H9 (cell line): ENCODE results near the gene SCGB1D2. TPM values are rescaled to one million over a fixed set of nuclear protein-coding genes. Genes with fewer than 3 reads are reported as not detected.

Experiments
- DNase-seq: peaks from one replicate; pipeline ENCODE4 v3.0.0-alpha.2; 2017
- H2AFZ ChIP-seq: one replicate; pipeline ENCODE4 v1.6.1; 2013; ENCODE audit warnings: mild to moderate bottlenecking, low read length, control low read depth, moderate library complexity
- H2AK5ac ChIP-seq: 2 replicates; pipeline ENCODE4 v1.6.1; 2013; ENCODE audit warnings: low read length, control low read depth, mixed read lengths; ENCODE audit not compliant: insufficient read length
- H2BK120ac ChIP-seq: one replicate; pipeline ENCODE4 v1.6.1; 2013; ENCODE audit warnings: low read depth, mild to moderate bottlenecking, low read length, control low read depth, inconsistent platforms; ENCODE audit not compliant: poor library complexity, severe bottlenecking
- H2BK12ac ChIP-seq: 2 replicates; pipeline ENCODE4 v1.6.1; 2013; ENCODE audit warnings: low read length, control low read depth, mixed read lengths, low read depth; ENCODE audit not compliant: insufficient read length
- H2BK15ac ChIP-seq: 2 replicates; pipeline ENCODE4 v1.6.1; 2013; ENCODE audit warnings: low read depth, low read length, control low read depth
- H2BK20ac ChIP-seq: one replicate; pipeline ENCODE4 v1.6.1; 2013; ENCODE audit warnings: low read depth, mild to moderate bottlenecking, low read length, control low read depth, inconsistent platforms; ENCODE audit not compliant: poor library complexity, severe bottlenecking
- H2BK5ac ChIP-seq: 2 replicates; pipeline ENCODE4 v1.6.1; 2013; ENCODE audit warnings: low read length, control low read depth, mixed read lengths; ENCODE audit not compliant: insufficient read length
- H3K14ac ChIP-seq: 2 replicates; pipeline ENCODE4 v1.6.1; 2013; ENCODE audit warnings: low read length, control low read depth; ENCODE audit not compliant: insufficient read depth
- H3K18ac ChIP-seq: 2 replicates; pipeline ENCODE4 v1.6.1; 2013; ENCODE audit warnings: low read depth, mild to moderate bottlenecking, mixed read lengths, low read length, control low read depth; ENCODE audit not compliant: insufficient read length
- H3K23ac ChIP-seq: 2 replicates; pipeline ENCODE4 v1.6.1; 2013; ENCODE audit warnings: low read length, control low read depth, mixed read lengths, low read depth; ENCODE audit not compliant: insufficient read length
- H3K23me2 ChIP-seq: 2 replicates; pipeline ENCODE4 v1.6.1; 2013; ENCODE audit warnings: low read depth, mild to moderate bottlenecking, mixed read lengths, low read length, control low read depth; ENCODE audit not compliant: insufficient read length, poor library complexity, severe bottlenecking
- H3K27ac ChIP-seq: 2 replicates; pipeline ENCODE4 v1.5.1; 2013; ENCODE audit warnings: low read length, control low read depth, mixed read lengths, low read depth; ENCODE audit not compliant: insufficient read length
- H3K27me3 ChIP-seq: 2 replicates; pipeline ENCODE4 v1.6.1; 2013; ENCODE audit warnings: low read length, control low read depth, inconsistent platforms; ENCODE audit not compliant: insufficient read depth
- H3K4ac ChIP-seq: 2 replicates; pipeline ENCODE4 v1.6.1; 2013; ENCODE audit warnings: low read depth, mild to moderate bottlenecking, control low read depth, inconsistent platforms, low read length, moderate library complexity
- H3K4me1 ChIP-seq: 2 replicates; pipeline ENCODE4 v1.6.1; 2013; ENCODE audit warnings: low read length, control low read depth, inconsistent platforms; ENCODE audit not compliant: insufficient read depth
- H3K4me2 ChIP-seq: 2 replicates; pipeline ENCODE4 v1.6.1; 2013; ENCODE audit warnings: low read length, control low read depth, mixed read lengths; ENCODE audit not compliant: insufficient read length, insufficient read depth
- H3K56ac ChIP-seq: 2 replicates; pipeline ENCODE4 v1.6.1; 2013; ENCODE audit warnings: low read depth, mild to moderate bottlenecking, mixed read lengths, low read length, control low read depth; ENCODE audit not compliant: insufficient read length
- H3K79me1 ChIP-seq: 2 replicates; pipeline ENCODE4 v1.6.1; 2013; ENCODE audit warnings: low read depth, mild to moderate bottlenecking, moderate library complexity, low read length, control low read depth, inconsistent platforms; ENCODE audit not compliant: insufficient read depth, poor library complexity, severe bottlenecking
- H3K79me2 ChIP-seq: 2 replicates; pipeline ENCODE4 v1.6.1; 2013; ENCODE audit warnings: low read length, control low read depth, inconsistent platforms; ENCODE audit not compliant: insufficient read depth
- H3K9ac ChIP-seq: 2 replicates; pipeline ENCODE4 v1.6.1; 2013; ENCODE audit warnings: low read length, control low read depth, mixed read lengths; ENCODE audit not compliant: insufficient read length; ENCODE audit errors: extremely low read depth
- H3K9me3 ChIP-seq: one replicate; pipeline ENCODE4 v1.6.1; 2013; ENCODE audit warnings: low read depth, low read length, inconsistent platforms; ENCODE audit not compliant: control insufficient read depth
- H3T11ph ChIP-seq: one replicate; pipeline ENCODE4 v1.6.1; 2013; ENCODE audit warnings: mild to moderate bottlenecking, low read length, control low read depth, inconsistent platforms
- H4K20me1 ChIP-seq: one replicate; pipeline ENCODE4 v1.6.1; 2013; ENCODE audit not compliant: control insufficient read depth, insufficient read length, insufficient read depth
- H4K5ac ChIP-seq: 2 replicates; pipeline ENCODE4 v1.6.1; 2013; ENCODE audit warnings: low read depth, mild to moderate bottlenecking, mixed read lengths, low read length, control low read depth; ENCODE audit not compliant: insufficient read length
- H4K8ac ChIP-seq: replicated peaks from 2 replicates; pipeline ENCODE4 v1.6.1; 2013; ENCODE audit warnings: low read length, control low read depth, mixed read lengths, low read depth; ENCODE audit not compliant: insufficient read length
- H4K91ac ChIP-seq: 2 replicates; pipeline ENCODE4 v1.6.1; 2013; ENCODE audit warnings: low read depth, mild to moderate bottlenecking, moderate library complexity, mixed read lengths, low read length, control low read depth; ENCODE audit not compliant: insufficient read length
- H3K27ac Mint-ChIP-seq, 3 experiments: 2 replicates in 2 of 3; 3 replicates in 1 of 3; pipeline ENCODE4 v1.8.0; 2020 to 2021; ENCODE audit warnings: mixed read lengths in 3 of 3, mild to moderate bottlenecking in 1 of 3, moderate library complexity in 1 of 3
- H3K27me3 Mint-ChIP-seq: 2 replicates; pipeline ENCODE4 v1.8.0; 2021; ENCODE audit warnings: low read depth, mild to moderate bottlenecking, moderate library complexity, mixed read lengths
- H3K36me3 Mint-ChIP-seq, 3 experiments: 2 replicates in 2 of 3; 3 replicates in 1 of 3; pipeline ENCODE4 v1.8.0; 2020 to 2021; ENCODE audit warnings: low read depth in 3 of 3, mixed read lengths in 3 of 3; ENCODE audit not compliant: insufficient read depth in 1 of 3
- H3K4me1 Mint-ChIP-seq, 2 experiments: 2 replicates each; pipeline ENCODE4 v1.8.0; 2020; ENCODE audit warnings: mixed read lengths in 2 of 2
- H3K4me3 Mint-ChIP-seq, 2 experiments: 2 replicates in 1 of 2; 3 replicates in 1 of 2; pipeline ENCODE4 v1.8.0; 2020 to 2021; ENCODE audit warnings: mild to moderate bottlenecking in 2 of 2, mixed read lengths in 2 of 2, moderate library complexity in 1 of 2
- H3K9me3 Mint-ChIP-seq, 2 experiments: 2 replicates in 1 of 2; 3 replicates in 1 of 2; pipeline ENCODE4 v1.8.0; 2020; ENCODE audit warnings: mild to moderate bottlenecking in 2 of 2, mixed read lengths in 2 of 2, moderate library complexity in 1 of 2
- WGBS: extraction: QIAGEN DNeasy Blood & Tissue Kit; methylation state at CpG from one replicate; pipeline ENCODE4 v1.1.7; 2013; ENCODE audit warnings: missing lambda C conversion rate, low lambda C conversion rate, mixed read lengths; ENCODE audit not compliant: insufficient read length; ENCODE audit errors: extremely low coverage; 5-methylcytosine and 5-hydroxymethylcytosine counted together
- total RNA-seq: library from RNA; stranded (reverse); gene quantifications from 2 replicates; pipeline ENCODE4 v1.2.1, GENCODE V29; 2021
- TF ChIP-seq, protein P1 (sequence below): fragments of 200-600 bp; sonication (generic); conservative IDR thresholded peaks from 3 replicates; pipeline ENCODE4 v1.8.0; 2021; ENCODE audit warnings: antibody characterized with exemption, mild to moderate bottlenecking

The SCGB1D2 gene
- total RNA-seq, 1 experiment from 2014 or later: not detected

GRCh38 chr11:62253999-62254542, 12.0 kb downstream of the SCGB1D2 start:
- H3K36me3 Mint-ChIP-seq: peaks cover 0 to 16% (median 1%) of the 10 kb centered on the region in 3 experiments; a peak in 6 of 7 replicates
- H2BK20ac ChIP-seq: no peak overlapping the region
- no peak overlapping the region for H3T11ph ChIP-seq
- peaks cover 25% of the 10 kb centered on the region for H3K9me3 ChIP-seq
- H3K4me1 ChIP-seq: no peaks in the 10 kb centered on the region
- H3K14ac ChIP-seq: no peak overlapping the region
- H3K4me1 Mint-ChIP-seq: no peaks in the 10 kb centered on the region
- no peak overlapping the region for H2BK12ac ChIP-seq
- H3K4me3 Mint-ChIP-seq: no peak overlapping the region
- no CpG with 5 or more reads among the region's 3 CpGs for WGBS
- no peaks in the 10 kb centered on the region for H3K79me1 ChIP-seq
- H3K23me2 ChIP-seq: no peaks in the 10 kb centered on the region
- no peaks in the 10 kb centered on the region for H3K79me2 ChIP-seq
- no peak overlapping the region for H2AK5ac ChIP-seq
- no peak overlapping the region for H3K27ac ChIP-seq
- H2BK15ac ChIP-seq: no peak overlapping the region
- no peak overlapping the region for H3K23ac ChIP-seq
- H3K4ac ChIP-seq: no peak overlapping the region
- H3K9ac ChIP-seq: no peak overlapping the region
- H3K27me3 ChIP-seq: no peaks in the 10 kb centered on the region
- H4K5ac ChIP-seq: no peak overlapping the region
- H4K8ac ChIP-seq: no peak overlapping the region
- no peaks in the 10 kb centered on the region for H4K20me1 ChIP-seq
- no peak overlapping the region for H4K91ac ChIP-seq
- H3K27ac Mint-ChIP-seq: no peak overlapping the region
- no peak overlapping the region for H3K56ac ChIP-seq
- DNase-seq: no peak
- no peak overlapping the region for H3K4me2 ChIP-seq
- no peak overlapping the region for H2AFZ ChIP-seq
- H3K27me3 Mint-ChIP-seq: peaks cover 17% of the 10 kb centered on the region
- peaks cover 56 to 58% of the 10 kb centered on the region in 2 experiments for H3K9me3 Mint-ChIP-seq
- no peak overlapping the region for H2BK120ac ChIP-seq
- no peak overlapping the region for H2BK5ac ChIP-seq
- no peak overlapping the region for H3K18ac ChIP-seq
- TF ChIP-seq, protein P1, sequence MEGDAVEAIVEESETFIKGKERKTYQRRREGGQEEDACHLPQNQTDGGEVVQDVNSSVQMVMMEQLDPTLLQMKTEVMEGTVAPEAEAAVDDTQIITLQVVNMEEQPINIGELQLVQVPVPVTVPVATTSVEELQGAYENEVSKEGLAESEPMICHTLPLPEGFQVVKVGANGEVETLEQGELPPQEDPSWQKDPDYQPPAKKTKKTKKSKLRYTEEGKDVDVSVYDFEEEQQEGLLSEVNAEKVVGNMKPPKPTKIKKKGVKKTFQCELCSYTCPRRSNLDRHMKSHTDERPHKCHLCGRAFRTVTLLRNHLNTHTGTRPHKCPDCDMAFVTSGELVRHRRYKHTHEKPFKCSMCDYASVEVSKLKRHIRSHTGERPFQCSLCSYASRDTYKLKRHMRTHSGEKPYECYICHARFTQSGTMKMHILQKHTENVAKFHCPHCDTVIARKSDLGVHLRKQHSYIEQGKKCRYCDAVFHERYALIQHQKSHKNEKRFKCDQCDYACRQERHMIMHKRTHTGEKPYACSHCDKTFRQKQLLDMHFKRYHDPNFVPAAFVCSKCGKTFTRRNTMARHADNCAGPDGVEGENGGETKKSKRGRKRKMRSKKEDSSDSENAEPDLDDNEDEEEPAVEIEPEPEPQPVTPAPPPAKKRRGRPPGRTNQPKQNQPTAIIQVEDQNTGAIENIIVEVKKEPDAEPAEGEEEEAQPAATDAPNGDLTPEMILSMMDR: no peak
